PC-3 (cell line): ENCODE results near the gene ATG4D.
"Not testable (repeated sequence)": the region's sequence is repeated elsewhere in the genome, so short reads cannot be mapped to it uniquely, and the experiment has no call there.

Source experiments
- EZH2 ChIP-seq: fragments of 300-600 bp; sonication (generic); IDR thresholded peaks from one replicate; pipeline ENCODE4 v1.6.1; 2017; ENCODE audit warnings: antibody characterized with exemption, mild to moderate bottlenecking, low read length; ENCODE audit not compliant: unreplicated experiment
- EZH2phosphoT487 ChIP-seq: fragments of 300-600 bp; sonication (generic); IDR thresholded peaks from 2 replicates; pipeline ENCODE4 v1.6.1; 2018; ENCODE audit warnings: mild to moderate bottlenecking, antibody characterized with exemption, low read length, borderline replicate concordance
- TF ChIP-seq, protein P1 (sequence below): fragments of 300-600 bp; sonication (generic); conservative IDR thresholded peaks from 2 replicates; pipeline ENCODE4 v1.5.1; 2017; ENCODE audit warnings: antibody characterized with exemption, low read depth, mild to moderate bottlenecking, low read length

- not testable (repeated sequence) for TF ChIP-seq EZH2phosphoT487, EZH2
- TF ChIP-seq, protein P1, sequence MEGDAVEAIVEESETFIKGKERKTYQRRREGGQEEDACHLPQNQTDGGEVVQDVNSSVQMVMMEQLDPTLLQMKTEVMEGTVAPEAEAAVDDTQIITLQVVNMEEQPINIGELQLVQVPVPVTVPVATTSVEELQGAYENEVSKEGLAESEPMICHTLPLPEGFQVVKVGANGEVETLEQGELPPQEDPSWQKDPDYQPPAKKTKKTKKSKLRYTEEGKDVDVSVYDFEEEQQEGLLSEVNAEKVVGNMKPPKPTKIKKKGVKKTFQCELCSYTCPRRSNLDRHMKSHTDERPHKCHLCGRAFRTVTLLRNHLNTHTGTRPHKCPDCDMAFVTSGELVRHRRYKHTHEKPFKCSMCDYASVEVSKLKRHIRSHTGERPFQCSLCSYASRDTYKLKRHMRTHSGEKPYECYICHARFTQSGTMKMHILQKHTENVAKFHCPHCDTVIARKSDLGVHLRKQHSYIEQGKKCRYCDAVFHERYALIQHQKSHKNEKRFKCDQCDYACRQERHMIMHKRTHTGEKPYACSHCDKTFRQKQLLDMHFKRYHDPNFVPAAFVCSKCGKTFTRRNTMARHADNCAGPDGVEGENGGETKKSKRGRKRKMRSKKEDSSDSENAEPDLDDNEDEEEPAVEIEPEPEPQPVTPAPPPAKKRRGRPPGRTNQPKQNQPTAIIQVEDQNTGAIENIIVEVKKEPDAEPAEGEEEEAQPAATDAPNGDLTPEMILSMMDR, result not testable (repeated sequence)
Measured at GRCh38 chr19:10526887-10527286, 16.8 kb upstream of the ATG4D start.
